Fibroblast of the conjunctiva (primary cell): ENCODE results near the gene TMEM231.

ENCODE experiments used
- DNase-seq: peaks from one replicate; pipeline ENCODE4 v3.0.0-alpha.2; 2010; ENCODE audit warnings: low read depth

TMEM231 gene

GRCh38 chr16:75488322-75488721, 67.7 kb downstream of the TMEM231 start:
- DNase-seq = no peak
